ENCODE data around the gene MLLT11. TPM values are rescaled to one million over a fixed set of nuclear protein-coding genes. Genes with fewer than 3 reads are reported as not detected.
A peak's percentile ranks its signal among the peaks of the same experiment; 100 is the strongest.

The MLLT11 gene
- total RNA-seq, 1 donor from 2014 or later, result 37.0 TPM

DNA sequence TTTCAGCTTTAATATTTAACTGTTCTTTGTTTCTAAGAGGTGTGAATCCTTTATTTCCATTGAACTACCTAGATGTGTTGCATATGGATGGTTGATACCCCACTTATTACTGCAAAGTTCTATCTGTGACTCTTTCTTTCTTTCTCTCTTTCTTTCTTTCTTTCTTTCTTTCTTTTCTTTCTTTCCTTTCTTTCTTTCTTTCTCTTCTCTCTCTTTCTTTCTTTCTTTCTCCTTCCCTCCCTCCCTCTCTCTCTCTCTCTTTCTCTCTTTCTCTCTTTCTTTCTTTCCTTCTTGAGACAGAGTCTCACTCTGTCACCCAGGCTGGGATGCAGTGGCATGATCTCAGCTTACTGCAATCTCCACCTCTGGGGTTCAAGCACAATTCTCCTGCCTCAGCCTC, 44.4 kb downstream of the MLLT11 start:
- H3K4me1 ChIP-seq, result no peaks in the 10 kb centered on the region
- no peaks in the 10 kb centered on the region for H4K20me1 ChIP-seq (ENCODE audit: low read depth)
- no peak overlapping the region for H3K27ac Mint-ChIP-seq
- no peak overlapping the region for H3K9ac ChIP-seq
- no peaks in the 10 kb centered on the region for H3F3A ChIP-seq (ENCODE audit: low read depth)
- no peak overlapping the region for H3K4me2 ChIP-seq
- H3K27ac ChIP-seq, result no peak overlapping the region
- no peak for TF ChIP-seq EZH2phosphoT487 (IDR thresholded peaks at IDR 0.05)
- TF ChIP-seq EZH2 (IDR thresholded peaks at IDR 0.05), result no peak
- TF ChIP-seq, protein P1, sequence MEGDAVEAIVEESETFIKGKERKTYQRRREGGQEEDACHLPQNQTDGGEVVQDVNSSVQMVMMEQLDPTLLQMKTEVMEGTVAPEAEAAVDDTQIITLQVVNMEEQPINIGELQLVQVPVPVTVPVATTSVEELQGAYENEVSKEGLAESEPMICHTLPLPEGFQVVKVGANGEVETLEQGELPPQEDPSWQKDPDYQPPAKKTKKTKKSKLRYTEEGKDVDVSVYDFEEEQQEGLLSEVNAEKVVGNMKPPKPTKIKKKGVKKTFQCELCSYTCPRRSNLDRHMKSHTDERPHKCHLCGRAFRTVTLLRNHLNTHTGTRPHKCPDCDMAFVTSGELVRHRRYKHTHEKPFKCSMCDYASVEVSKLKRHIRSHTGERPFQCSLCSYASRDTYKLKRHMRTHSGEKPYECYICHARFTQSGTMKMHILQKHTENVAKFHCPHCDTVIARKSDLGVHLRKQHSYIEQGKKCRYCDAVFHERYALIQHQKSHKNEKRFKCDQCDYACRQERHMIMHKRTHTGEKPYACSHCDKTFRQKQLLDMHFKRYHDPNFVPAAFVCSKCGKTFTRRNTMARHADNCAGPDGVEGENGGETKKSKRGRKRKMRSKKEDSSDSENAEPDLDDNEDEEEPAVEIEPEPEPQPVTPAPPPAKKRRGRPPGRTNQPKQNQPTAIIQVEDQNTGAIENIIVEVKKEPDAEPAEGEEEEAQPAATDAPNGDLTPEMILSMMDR (IDR thresholded peaks at IDR 0.05), result no peak
- no peaks in the 10 kb centered on the region for H3K36me3 Mint-ChIP-seq
- H3K9me3 ChIP-seq (ENCODE audit: low read depth), result no peaks in the 10 kb centered on the region
- no peaks in the 10 kb centered on the region for H3K27me3 Mint-ChIP-seq (ENCODE audit: insufficient read depth, low read depth)
- no peaks in the 10 kb centered on the region for H3K36me3 ChIP-seq
- no peaks in the 10 kb centered on the region for H3K9me3 Mint-ChIP-seq
- DNase-seq (ENCODE audit: low spot score), result no peak
- H3K27me3 ChIP-seq, result no peaks in the 10 kb centered on the region
- peaks cover 11% of the 10 kb centered on the region for H3K4me1 Mint-ChIP-seq
- no peak overlapping the region for H3K4me3 ChIP-seq
- no peak overlapping the region for H2AFZ ChIP-seq (replicated peaks)
- no peak overlapping the region for H3K4me3 Mint-ChIP-seq
- H3K79me2 ChIP-seq (ENCODE audit: low read depth), result no peaks in the 10 kb centered on the region

DNA sequence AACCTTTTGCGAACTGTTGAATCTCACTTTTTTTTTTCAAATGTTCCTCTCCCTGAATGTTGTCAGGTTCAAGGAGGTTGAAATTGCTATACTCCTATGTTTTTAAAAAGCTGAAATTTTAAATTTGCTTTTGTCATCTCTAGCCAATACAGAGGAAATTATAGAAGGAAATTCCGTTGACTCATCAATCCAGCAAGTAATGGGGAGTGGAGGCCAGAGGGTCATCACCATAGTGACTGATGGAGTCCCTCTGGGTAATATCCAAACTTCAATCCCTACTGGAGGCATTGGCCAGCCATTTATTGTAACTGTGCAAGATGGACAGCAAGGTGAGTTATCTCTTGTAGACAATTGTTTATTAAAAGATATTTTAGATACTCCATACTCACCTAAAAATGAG, 46.7 kb downstream of the MLLT11 start:
- Histone ChIP-seq H3K9me3 (ENCODE audit: low read depth) (no peaks in the 10 kb centered on the region), H3K4me3 (no peak overlapping the region), H4K20me1 (ENCODE audit: low read depth) (no peaks in the 10 kb centered on the region), H3K27me3 (no peaks in the 10 kb centered on the region), H3K4me2 (no peak overlapping the region), H3F3A (ENCODE audit: low read depth) (no peaks in the 10 kb centered on the region), H2AFZ (replicated peaks) (no peak overlapping the region), H3K27ac (no peak overlapping the region), H3K79me2 (ENCODE audit: low read depth) (no peaks in the 10 kb centered on the region), H3K9ac (no peak overlapping the region), H3K4me1 (no peaks in the 10 kb centered on the region), H3K36me3 (no peaks in the 10 kb centered on the region)
- H3K27ac Mint-ChIP-seq, result peak overlapping the region; percentile 67
- no peaks in the 10 kb centered on the region for H3K9me3 Mint-ChIP-seq
- H3K4me3 Mint-ChIP-seq, result no peak overlapping the region
- TF ChIP-seq EZH2phosphoT487 (IDR thresholded peaks at IDR 0.05), result no peak
- TF ChIP-seq, protein P1 (IDR thresholded peaks at IDR 0.05), result no peak
- TF ChIP-seq EZH2 (IDR thresholded peaks at IDR 0.05), result no peak
- no peak for DNase-seq (ENCODE audit: low spot score)
- no peaks in the 10 kb centered on the region for H3K27me3 Mint-ChIP-seq (ENCODE audit: insufficient read depth, low read depth)
- peaks cover 11% of the 10 kb centered on the region for H3K4me1 Mint-ChIP-seq
- H3K36me3 Mint-ChIP-seq, result no peaks in the 10 kb centered on the region

DNA sequence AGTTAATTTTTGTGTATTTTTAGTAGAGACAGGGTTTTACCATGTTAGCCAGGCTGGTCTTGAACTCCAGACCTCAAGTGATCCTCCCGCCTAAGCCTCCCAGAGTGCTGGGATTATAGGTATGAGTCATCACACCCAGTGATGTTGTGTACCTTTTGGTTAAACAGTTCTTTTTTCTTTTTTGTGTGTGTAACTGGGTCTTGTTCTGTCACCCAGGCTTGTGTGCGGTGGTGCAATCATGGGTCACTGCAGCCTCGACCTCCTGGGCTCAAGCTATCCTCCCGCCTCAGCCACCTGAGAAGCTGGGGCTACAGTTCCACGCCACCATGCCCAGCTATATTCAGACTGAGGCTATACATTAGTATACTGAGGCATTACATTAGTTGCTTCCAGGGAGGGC, 48.1 kb downstream of the MLLT11 start:
- no peaks in the 10 kb centered on the region for H3F3A ChIP-seq (ENCODE audit: low read depth)
- no peak for TF ChIP-seq EZH2phosphoT487 (IDR thresholded peaks at IDR 0.05)
- no peak for TF ChIP-seq EZH2 (IDR thresholded peaks at IDR 0.05)
- TF ChIP-seq, protein P1 (IDR thresholded peaks at IDR 0.05), result no peak
- no peaks in the 10 kb centered on the region for H4K20me1 ChIP-seq (ENCODE audit: low read depth)
- H3K9me3 ChIP-seq (ENCODE audit: low read depth), result no peaks in the 10 kb centered on the region
- no peaks in the 10 kb centered on the region for H3K27me3 ChIP-seq
- peaks cover 11% of the 10 kb centered on the region for H3K4me1 Mint-ChIP-seq
- no peak overlapping the region for H3K4me2 ChIP-seq
- no peaks in the 10 kb centered on the region for H3K4me1 ChIP-seq
- no peak overlapping the region for H3K4me3 ChIP-seq
- H3K4me3 Mint-ChIP-seq, result no peak overlapping the region
- H3K27ac Mint-ChIP-seq, result no peak overlapping the region
- no peaks in the 10 kb centered on the region for H3K36me3 ChIP-seq
- H3K9ac ChIP-seq, result no peak overlapping the region
- H2AFZ ChIP-seq (replicated peaks), result no peak overlapping the region
- no peaks in the 10 kb centered on the region for H3K36me3 Mint-ChIP-seq
- no peaks in the 10 kb centered on the region for H3K27me3 Mint-ChIP-seq (ENCODE audit: insufficient read depth, low read depth)
- no peak for DNase-seq (ENCODE audit: low spot score)
- no peaks in the 10 kb centered on the region for H3K79me2 ChIP-seq (ENCODE audit: low read depth)
- H3K27ac ChIP-seq, result no peak overlapping the region
- H3K9me3 Mint-ChIP-seq, result no peaks in the 10 kb centered on the region
